MM.1S (cell line): Measurements from ENCODE around the gene KIF21B.

ENCODE experiments used
- EZH2 ChIP-seq: fragments of 300-600 bp; sonication (generic); optimal IDR thresholded peaks from 2 replicates; pipeline ENCODE3; 2017; ENCODE audit warnings: low read depth, mild to moderate bottlenecking, antibody characterized with exemption, low read length, mixed read lengths
- EZH2phosphoT487 ChIP-seq: fragments of 300-600 bp; sonication (generic); IDR thresholded peaks from 2 replicates; pipeline ENCODE4 v1.6.1; 2018; ENCODE audit warnings: antibody characterized with exemption, low read length
- TF ChIP-seq, protein P1 (sequence below): fragments of 300-600 bp; sonication (generic); IDR thresholded peaks from 2 replicates; pipeline ENCODE4 v1.5.1; 2016; ENCODE audit warnings: antibody characterized with exemption, low read length, mixed read lengths

DNA sequence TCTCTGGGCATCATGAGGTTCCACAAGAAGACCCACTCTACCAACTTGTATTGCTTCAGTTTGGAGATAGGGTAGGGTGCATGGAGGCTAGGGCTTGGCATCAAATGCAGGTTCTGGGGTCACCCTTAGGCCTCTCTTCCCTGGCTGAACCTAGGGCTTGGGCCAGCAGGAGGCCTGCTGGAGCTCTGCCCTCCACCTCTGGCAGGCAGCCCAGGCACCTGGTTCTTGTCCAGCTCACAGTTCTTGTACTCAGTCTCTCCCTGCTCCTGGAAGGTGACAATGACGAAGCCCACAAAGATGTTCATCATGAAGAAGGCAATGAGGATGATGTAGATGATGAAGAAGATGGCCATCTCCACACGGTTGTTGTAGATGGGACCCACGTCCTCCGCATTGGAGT is 37.5 kb upstream of the KIF21B start:
- TF ChIP-seq, protein P1, sequence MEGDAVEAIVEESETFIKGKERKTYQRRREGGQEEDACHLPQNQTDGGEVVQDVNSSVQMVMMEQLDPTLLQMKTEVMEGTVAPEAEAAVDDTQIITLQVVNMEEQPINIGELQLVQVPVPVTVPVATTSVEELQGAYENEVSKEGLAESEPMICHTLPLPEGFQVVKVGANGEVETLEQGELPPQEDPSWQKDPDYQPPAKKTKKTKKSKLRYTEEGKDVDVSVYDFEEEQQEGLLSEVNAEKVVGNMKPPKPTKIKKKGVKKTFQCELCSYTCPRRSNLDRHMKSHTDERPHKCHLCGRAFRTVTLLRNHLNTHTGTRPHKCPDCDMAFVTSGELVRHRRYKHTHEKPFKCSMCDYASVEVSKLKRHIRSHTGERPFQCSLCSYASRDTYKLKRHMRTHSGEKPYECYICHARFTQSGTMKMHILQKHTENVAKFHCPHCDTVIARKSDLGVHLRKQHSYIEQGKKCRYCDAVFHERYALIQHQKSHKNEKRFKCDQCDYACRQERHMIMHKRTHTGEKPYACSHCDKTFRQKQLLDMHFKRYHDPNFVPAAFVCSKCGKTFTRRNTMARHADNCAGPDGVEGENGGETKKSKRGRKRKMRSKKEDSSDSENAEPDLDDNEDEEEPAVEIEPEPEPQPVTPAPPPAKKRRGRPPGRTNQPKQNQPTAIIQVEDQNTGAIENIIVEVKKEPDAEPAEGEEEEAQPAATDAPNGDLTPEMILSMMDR: no peak
- TF ChIP-seq EZH2 (no peak), EZH2phosphoT487 (no peak)
